ENCODE measurements around the gene WNT8B. TPM values are rescaled to one million over a fixed set of nuclear protein-coding genes. Genes with fewer than 3 reads are reported as not detected.

WNT8B gene
- total and polyA plus RNA-seq, 9 of the 15 experiments (the other 6 are each of a cell fraction or from before 2014, with no cell fraction given): not detected

DNA sequence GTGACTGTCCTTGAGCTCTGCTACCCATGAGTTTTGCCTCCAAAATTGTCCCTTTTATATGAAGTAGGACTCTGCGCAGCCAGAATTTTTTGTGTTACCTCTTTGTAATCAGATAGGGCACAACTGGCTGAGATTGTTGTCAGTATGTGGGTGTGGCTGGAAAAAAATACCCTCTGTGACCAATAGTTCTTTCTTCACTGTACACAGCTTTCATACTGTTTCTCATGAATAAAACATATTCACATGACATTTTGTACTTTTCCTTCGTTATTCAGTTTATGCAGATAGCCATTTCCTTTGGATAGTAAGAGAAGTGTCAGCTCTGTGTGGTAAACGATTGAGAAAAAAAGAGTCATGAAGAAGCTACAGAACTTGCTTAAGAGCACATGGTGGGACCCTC is 49.6 kb upstream of the WNT8B start:
- H4K20me1 ChIP-seq (replicated peaks; ENCODE audit: control insufficient read depth, insufficient read depth, low read length): no peaks in the 10 kb centered on the region
- H3K4me3 ChIP-seq: no peak overlapping the region
- 10% methylated on average over 2 of the region's 3 CpGs for WGBS (ENCODE audit: insufficient coverage, low coverage, missing lambda C conversion rate)
- no peak overlapping the region for H2AFZ ChIP-seq (ENCODE audit: low read depth, low read length)
- ATAC-seq (no peak), DNase-seq (ENCODE audit: extremely low read depth in 1 of 4, low spot score in 3 of 4) (no peak), FAIRE-seq (no peak)
- in situ Hi-C loops (cut with MboI): no loop called here
- peaks cover 0 to 2% of the 10 kb centered on the region in 2 experiments; a peak in 1 of 5 replicates for H3K27me3 ChIP-seq (ENCODE audit: control insufficient read depth in 2 of 2, insufficient read depth in 2 of 2, low read length in 2 of 2)
- no peaks in the 10 kb centered on the region for H3K4me1 ChIP-seq (replicated peaks in 1 of 2; ENCODE audit: control insufficient read depth in 2 of 2, insufficient read depth in 2 of 2, low read length in 2 of 2)
- no peak overlapping the region for H3K9ac ChIP-seq (ENCODE audit: insufficient read depth in 1 of 2, low read depth in 2 of 2, low read length in 2 of 2)
- no peak overlapping the region for H3K27ac ChIP-seq (ENCODE audit: extremely low read depth, low read depth, low read length)
- H3K9me3 ChIP-seq (replicated peaks; ENCODE audit: control insufficient read depth, insufficient read depth, low read depth, low read length): no peaks in the 10 kb centered on the region
- POLR2A ChIA-PET: no interaction called here
- BruUV-seq (replicated peaks): no TSS peak
- intact Hi-C loops (cut with micrococcal nuclease): no loop called here
- TF ChIP-seq MLX (CRISPR knock-in tag; conservative IDR thresholded peaks at IDR 0.05): no peak
- TF ChIP-seq ZNF3 (CRISPR knock-in tag; IDR thresholded peaks at IDR 0.05): no peak
- no peak for TF ChIP-seq CREM (IDR thresholded peaks at IDR 0.05; ENCODE audit: low read depth)
- no peak for TF ChIP-seq HDGF (IDR thresholded peaks at IDR 0.05)
- H3K4me2 ChIP-seq (ENCODE audit: insufficient read depth, low read length): no peak overlapping the region
- CTCF ChIA-PET (ENCODE audit: low intra/inter-chr PET ratio): no interaction called here
- no peaks in the 10 kb centered on the region for H3K79me2 ChIP-seq (ENCODE audit: control insufficient read depth, insufficient read depth, low read length)
- H3K36me3 ChIP-seq (ENCODE audit: control insufficient read depth, insufficient read depth, low read length): no peaks in the 10 kb centered on the region
- no peaks in the 10 kb centered on the region for H3K9me1 ChIP-seq (ENCODE audit: control insufficient read depth, insufficient read depth, low read length)

GRCh38 chr10:100419911-100420449 is 42.8 kb upstream of the WNT8B start:
- CTCF ChIA-PET (ENCODE audit: low intra/inter-chr PET ratio): no interaction called here
- TF ChIP-seq HEY1 (CRISPR knock-in tag; IDR thresholded peaks at IDR 0.05; ENCODE audit: borderline replicate concordance) (no peak), ETV5 (CRISPR knock-in tag; IDR thresholded peaks at IDR 0.05; ENCODE audit: low read depth) (no peak), EP300 (IDR thresholded peaks at IDR 0.05; ENCODE audit: low read length) (no peak), RUNX1 (IDR thresholded peaks at IDR 0.05; ENCODE audit: low read depth) (no peak), KDM2B (CRISPR knock-in tag; IDR thresholded peaks at IDR 0.05) (no peak), BCOR (IDR thresholded peaks at IDR 0.05) (no peak), NUFIP1 (IDR thresholded peaks at IDR 0.05; ENCODE audit: partially characterized antibody) (no peak), ZBED1 (IDR thresholded peaks at IDR 0.05) (no peak), ZC3H4 (CRISPR knock-in tag; IDR thresholded peaks at IDR 0.05; ENCODE audit: borderline replicate concordance) (no peak)
- TF ChIP-seq, protein P1, sequence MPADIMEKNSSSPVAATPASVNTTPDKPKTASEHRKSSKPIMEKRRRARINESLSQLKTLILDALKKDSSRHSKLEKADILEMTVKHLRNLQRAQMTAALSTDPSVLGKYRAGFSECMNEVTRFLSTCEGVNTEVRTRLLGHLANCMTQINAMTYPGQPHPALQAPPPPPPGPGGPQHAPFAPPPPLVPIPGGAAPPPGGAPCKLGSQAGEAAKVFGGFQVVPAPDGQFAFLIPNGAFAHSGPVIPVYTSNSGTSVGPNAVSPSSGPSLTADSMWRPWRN (IDR thresholded peaks at IDR 0.05; ENCODE audit: low read depth): no peak
- TF ChIP-seq, protein P2, sequence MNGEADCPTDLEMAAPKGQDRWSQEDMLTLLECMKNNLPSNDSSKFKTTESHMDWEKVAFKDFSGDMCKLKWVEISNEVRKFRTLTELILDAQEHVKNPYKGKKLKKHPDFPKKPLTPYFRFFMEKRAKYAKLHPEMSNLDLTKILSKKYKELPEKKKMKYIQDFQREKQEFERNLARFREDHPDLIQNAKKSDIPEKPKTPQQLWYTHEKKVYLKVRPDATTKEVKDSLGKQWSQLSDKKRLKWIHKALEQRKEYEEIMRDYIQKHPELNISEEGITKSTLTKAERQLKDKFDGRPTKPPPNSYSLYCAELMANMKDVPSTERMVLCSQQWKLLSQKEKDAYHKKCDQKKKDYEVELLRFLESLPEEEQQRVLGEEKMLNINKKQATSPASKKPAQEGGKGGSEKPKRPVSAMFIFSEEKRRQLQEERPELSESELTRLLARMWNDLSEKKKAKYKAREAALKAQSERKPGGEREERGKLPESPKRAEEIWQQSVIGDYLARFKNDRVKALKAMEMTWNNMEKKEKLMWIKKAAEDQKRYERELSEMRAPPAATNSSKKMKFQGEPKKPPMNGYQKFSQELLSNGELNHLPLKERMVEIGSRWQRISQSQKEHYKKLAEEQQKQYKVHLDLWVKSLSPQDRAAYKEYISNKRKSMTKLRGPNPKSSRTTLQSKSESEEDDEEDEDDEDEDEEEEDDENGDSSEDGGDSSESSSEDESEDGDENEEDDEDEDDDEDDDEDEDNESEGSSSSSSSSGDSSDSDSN (IDR thresholded peaks at IDR 0.05; ENCODE audit: borderline replicate concordance in 1 of 2, low read depth in 2 of 2, low read length in 2 of 2): no peak

More at GRCh38 chr10:100419911-100420449, 42.8 kb upstream of the WNT8B start:
- Histone ChIP-seq H3K9me3 (replicated peaks; ENCODE audit: control insufficient read depth, insufficient read depth, low read depth, low read length) (no peaks in the 10 kb centered on the region), H4K20me1 (replicated peaks; ENCODE audit: control insufficient read depth, insufficient read depth, low read length) (no peaks in the 10 kb centered on the region), H3K36me3 (ENCODE audit: control insufficient read depth, insufficient read depth, low read length) (no peaks in the 10 kb centered on the region), H3K79me2 (ENCODE audit: control insufficient read depth, insufficient read depth, low read length) (no peaks in the 10 kb centered on the region), H3K4me3 (no peak overlapping the region), H3K27ac (ENCODE audit: extremely low read depth, low read depth, low read length) (no peak overlapping the region), H3K9ac (ENCODE audit: insufficient read depth in 1 of 2, low read depth in 2 of 2, low read length in 2 of 2) (no peak overlapping the region), H3K9me1 (ENCODE audit: control insufficient read depth, insufficient read depth, low read length) (no peaks in the 10 kb centered on the region), H3K27me3 (ENCODE audit: control insufficient read depth in 2 of 2, insufficient read depth in 2 of 2, low read length in 2 of 2) (peaks cover 0 to 2% of the 10 kb centered on the region in 2 experiments; a peak in 1 of 5 replicates), H2AFZ (ENCODE audit: low read depth, low read length) (no peak overlapping the region), H3K4me2 (ENCODE audit: insufficient read depth, low read length) (no peak overlapping the region), H3K4me1 (replicated peaks in 1 of 2; ENCODE audit: control insufficient read depth in 2 of 2, insufficient read depth in 2 of 2, low read length in 2 of 2) (no peaks in the 10 kb centered on the region)
- intact Hi-C loops (cut with micrococcal nuclease): no loop called here
- WGBS (ENCODE audit: insufficient coverage, low coverage, missing lambda C conversion rate): 60% methylated on average over 4 of the region's 4 CpGs
- POLR2A ChIA-PET: interaction anchor here (0.6 kb wide), 2 partner anchors 25 to 97 kb away, joined by 3 read pairs; no protein-coding TSS in a partner anchor
- in situ Hi-C loops (cut with MboI): no loop called here
- FAIRE-seq: no peak
- no TSS peak for BruUV-seq (replicated peaks)
- ATAC-seq: no peak
- no peak for DNase-seq (ENCODE audit: extremely low read depth in 1 of 4, low spot score in 3 of 4)
